Thoracic aorta (tissue), 2 donors: Measurements from ENCODE around the gene IL17F. TPM values are rescaled to one million over a fixed set of nuclear protein-coding genes. Genes with fewer than 3 reads are reported as not detected.

Source experiments
- ATAC-seq: fragments of 150-250 bp; one replicate; pipeline ENCODE4 v1.8.0; 2017; ENCODE audit warnings: low read depth; ENCODE audit not compliant: insufficient number of reproducible peaks, low FRiP score
- DNase-seq: peaks from one replicate; pipeline ENCODE4 v3.0.0-alpha.2; 2020; ENCODE audit warnings: low spot score
- H3K27ac ChIP-seq, 2 donors: fragments of 200-600 bp; sonication (generic); 1 replicate in 1 of 2; 2 replicates in 1 of 2; pipeline ENCODE4 v1.5.1; 2016; ENCODE audit warnings: mild to moderate bottlenecking in 2 of 2, moderate library complexity in 2 of 2
- H3K27me3 ChIP-seq: fragments of 200-600 bp; sonication (generic); replicated peaks from 2 replicates; pipeline ENCODE4 v1.6.0; 2016; ENCODE audit warnings: mild to moderate bottlenecking; ENCODE audit not compliant: insufficient read depth
- H3K36me3 ChIP-seq: fragments of 200-600 bp; sonication (generic); one replicate; pipeline ENCODE4 v1.5.1; 2016
- H3K4me1 ChIP-seq, 2 donors: fragments of 200-600 bp; sonication (generic); 1 replicate in 1 of 2; 2 replicates in 1 of 2; pipeline versions ENCODE4 v1.5.1 to v1.6.0; 2016; ENCODE audit warnings: low read depth in 2 of 2, mild to moderate bottlenecking in 1 of 2; ENCODE audit not compliant: control insufficient read depth in 1 of 2
- H3K4me3 ChIP-seq: fragments of 200-600 bp; sonication (generic); 2 replicates; pipeline ENCODE4 v1.5.1; 2016; ENCODE audit warnings: mild to moderate bottlenecking
- H3K9me3 ChIP-seq: fragments of 200-600 bp; sonication (generic); 2 replicates; pipeline ENCODE4 v1.5.1; 2016
- total RNA-seq, 2 donors: library from RNA; depleted of rRNA; stranded (reverse); fragments of >200 nt; gene quantifications; one replicate each; pipeline versions ENCODE4 v1.1.0 to v1.2.3, GENCODE V29; 2016
- TF ChIP-seq, protein P1 (sequence below): fragments of 200-600 bp; sonication (generic); IDR thresholded peaks from one replicate; pipeline ENCODE4 v1.5.1; 2019; ENCODE audit warnings: antibody characterized with exemption

Gene IL17F
- total RNA-seq, 2 donors from 2014 or later: not detected

DNA sequence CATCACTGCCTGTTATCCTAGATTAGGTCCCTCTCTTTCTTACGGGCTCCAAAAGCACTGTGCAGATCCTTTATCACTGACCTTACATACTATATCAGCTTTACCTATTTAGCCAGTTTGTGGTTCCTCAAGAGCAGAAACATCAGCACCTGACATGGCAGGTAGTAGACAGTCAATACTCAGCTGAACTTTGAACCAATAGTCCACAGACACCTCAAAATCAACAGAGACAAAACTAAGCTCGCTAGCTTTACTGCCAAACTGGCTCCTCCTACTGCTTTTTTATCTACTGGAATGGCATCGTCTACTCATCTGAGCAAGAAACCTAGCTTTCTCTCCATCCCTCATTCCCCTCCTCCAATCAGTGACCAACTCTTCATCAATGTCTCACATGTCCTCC is 52.5 kb downstream of the IL17F start:
- Histone ChIP-seq H3K27ac (no peak overlapping the region), H3K36me3 (no peaks in the 10 kb centered on the region)
- TF ChIP-seq, protein P1, sequence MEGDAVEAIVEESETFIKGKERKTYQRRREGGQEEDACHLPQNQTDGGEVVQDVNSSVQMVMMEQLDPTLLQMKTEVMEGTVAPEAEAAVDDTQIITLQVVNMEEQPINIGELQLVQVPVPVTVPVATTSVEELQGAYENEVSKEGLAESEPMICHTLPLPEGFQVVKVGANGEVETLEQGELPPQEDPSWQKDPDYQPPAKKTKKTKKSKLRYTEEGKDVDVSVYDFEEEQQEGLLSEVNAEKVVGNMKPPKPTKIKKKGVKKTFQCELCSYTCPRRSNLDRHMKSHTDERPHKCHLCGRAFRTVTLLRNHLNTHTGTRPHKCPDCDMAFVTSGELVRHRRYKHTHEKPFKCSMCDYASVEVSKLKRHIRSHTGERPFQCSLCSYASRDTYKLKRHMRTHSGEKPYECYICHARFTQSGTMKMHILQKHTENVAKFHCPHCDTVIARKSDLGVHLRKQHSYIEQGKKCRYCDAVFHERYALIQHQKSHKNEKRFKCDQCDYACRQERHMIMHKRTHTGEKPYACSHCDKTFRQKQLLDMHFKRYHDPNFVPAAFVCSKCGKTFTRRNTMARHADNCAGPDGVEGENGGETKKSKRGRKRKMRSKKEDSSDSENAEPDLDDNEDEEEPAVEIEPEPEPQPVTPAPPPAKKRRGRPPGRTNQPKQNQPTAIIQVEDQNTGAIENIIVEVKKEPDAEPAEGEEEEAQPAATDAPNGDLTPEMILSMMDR: no peak

GRCh38 chr6:52190409-52190808 is 53.9 kb downstream of the IL17F start:
- Histone ChIP-seq H3K9me3 (no peaks in the 10 kb centered on the region), H3K27me3 (no peaks in the 10 kb centered on the region), H3K27ac (no peak overlapping the region), H3K36me3 (no peaks in the 10 kb centered on the region), H3K4me3 (no peak overlapping the region), H3K4me1 (no peaks in the 10 kb centered on the region)
- TF ChIP-seq, protein P1: no peak
- ATAC-seq (no peak), DNase-seq (no peak)

More for the DNA sequence above, 52.5 kb downstream of the IL17F start:
- DNase-seq (no peak), ATAC-seq (no peak)
- no peaks in the 10 kb centered on the region for H3K27me3 ChIP-seq
- H3K9me3 ChIP-seq: no peaks in the 10 kb centered on the region
- H3K4me1 ChIP-seq: no peaks in the 10 kb centered on the region
- no peak overlapping the region for H3K4me3 ChIP-seq

GRCh38 chr6:52189974-52190373 is 54.3 kb downstream of the IL17F start:
- Histone ChIP-seq H3K36me3 (no peaks in the 10 kb centered on the region), H3K4me1 (no peaks in the 10 kb centered on the region), H3K9me3 (no peaks in the 10 kb centered on the region), H3K27ac (no peak overlapping the region), H3K4me3 (no peak overlapping the region), H3K27me3 (no peaks in the 10 kb centered on the region)
- TF ChIP-seq, protein P1: no peak
- ATAC-seq (no peak), DNase-seq (no peak)

GRCh38 chr6:52187098-52187497 is 57.2 kb downstream of the IL17F start:
- TF ChIP-seq, protein P1: no peak
- Histone ChIP-seq H3K9me3 (no peaks in the 10 kb centered on the region), H3K4me3 (no peak overlapping the region), H3K27me3 (no peaks in the 10 kb centered on the region), H3K4me1 (no peaks in the 10 kb centered on the region), H3K27ac (no peak overlapping the region), H3K36me3 (no peaks in the 10 kb centered on the region)
- ATAC-seq (no peak), DNase-seq (no peak)

Other genes with a start within 250 kb of the IL17F start
- under 1 TPM in 1 of 2 donors, not detected in 1; 0.14 TPM for gene PKHD1, start 156.9 kb downstream of the IL17F start, total RNA-seq
- gene IL17A, start 58.1 kb downstream of the IL17F start, total RNA-seq: not detected
- gene MCM3, start 40.2 kb upstream of the IL17F start, total RNA-seq: 10 to 100 TPM; 24.0 to 30.8 TPM
- 1 to 10 TPM; 4.1 to 7.3 TPM for gene PAQR8, start 117.7 kb upstream of the IL17F start, total RNA-seq
- gene EFHC1, start 175.8 kb upstream of the IL17F start, total RNA-seq: 10 to 100 TPM; 13.5 to 14.9 TPM